ENCODE data around the gene ITPKA.

- peak; percentile 79 for TF ChIP-seq CTCF (IDR thresholded peaks at IDR 0.05)
- TF ChIP-seq EZH2 (IDR thresholded peaks at IDR 0.05): no peak
These were observed 27.8 kb upstream of the ITPKA start for GRCh38 chr15:41465822-41466421.

All from neural progenitor cell (in vitro differentiated cells).